HCT116 (cell line): Measurements from ENCODE around the gene SYT9. TPM values are rescaled to one million over a fixed set of nuclear protein-coding genes. Genes with fewer than 3 reads are reported as not detected.

Source experiments
- ATAC-seq: fragments of 200-7000 bp; cut with Tn5 transposase; 2 replicates; pipeline ENCODE4 v1.9.1; 2020; ENCODE audit warnings: mild to moderate bottlenecking, moderate library complexity
- BruUV-seq: library from RNA; stranded (reverse); fragments of 400-500 nt; replicated peaks from 2 replicates; lab custom pipeline; 2021; lab: Mats Ljungman, UMichigan
- CTCF ChIA-PET: fragments of 300-600 bp; sonication (Branson Sonifier 250); formaldehyde crosslinking; loops from one replicate; lab custom pipeline; 2021; ENCODE audit warnings: antibody characterized with exemption; lab: Charles Lee
- POLR2A ChIA-PET: fragments of 300-600, 350-600 bp; sonication (Branson Sonifier 250); formaldehyde crosslinking; loops from one replicate; lab custom pipeline; 2021; ENCODE audit warnings: antibody characterized with exemption; lab: Charles Lee
- RAD21 ChIA-PET, 2 experiments: fragments of 300-600 bp; sonication (Branson Sonifier 250); formaldehyde crosslinking; loops; one replicate each; lab custom pipeline; 2023; ENCODE audit warnings: low total read pairs in 2 of 2; ENCODE audit not compliant: uncharacterized antibody in 2 of 2, unreplicated experiment in 2 of 2, low non-redundant PET in 1 of 2; lab: Charles Lee
- DNase-seq: peaks from one replicate; pipeline ENCODE4 v3.0.0-alpha.2; 2010; ENCODE audit warnings: low read depth, low spot score
- H2AFZ ChIP-seq: fragments of 200-600 bp; shearing (Covaris generic), sonication (generic); 2 replicates; pipeline ENCODE4 v1.6.1; 2017; ENCODE audit warnings: low read depth, mixed run types, mixed read lengths, antibody characterized with exemption, low read length; ENCODE audit not compliant: poor library complexity, severe bottlenecking
- H3K27ac ChIP-seq: 2 replicates; pipeline ENCODE4 v1.5.1; 2012; ENCODE audit warnings: low read depth, low read length
- H3K27me3 ChIP-seq: fragments of 200-600 bp; sonication (generic); 2 replicates; pipeline ENCODE4 v1.6.1; 2016; ENCODE audit warnings: mixed run types, low read length, mixed read lengths; ENCODE audit not compliant: insufficient read depth
- H3K36me3 ChIP-seq, 2 experiments: fragments of 200-500 bp in 1 of 2; fragments of 200-600 bp in 1 of 2; sonication (Bioruptor generic) in 1 of 2; sonication (generic) in 1 of 2; 2 replicates each; pipeline versions ENCODE4 v1.5.1 to v1.6.1; 2014 to 2016; ENCODE audit warnings: low read length in 2 of 2, inconsistent platforms in 1 of 2, mixed read lengths in 1 of 2, mixed run types in 1 of 2; ENCODE audit not compliant: insufficient read depth in 2 of 2, control insufficient read depth in 1 of 2
- H3K4me1 ChIP-seq, 2 experiments: fragments of 200-600 bp in 1 of 2; sonication (generic) in 1 of 2; 2 replicates each; pipeline versions ENCODE4 v1.5.1 to v1.6.1; 2012 to 2017; ENCODE audit warnings: low read length in 2 of 2, inconsistent platforms in 1 of 2, mild to moderate bottlenecking in 1 of 2, mixed read lengths in 1 of 2, mixed run types in 1 of 2, moderate library complexity in 1 of 2; ENCODE audit not compliant: insufficient read depth in 2 of 2, control insufficient read depth in 1 of 2
- H3K4me2 ChIP-seq: fragments of 200-600 bp; sonication (generic); 2 replicates; pipeline ENCODE4 v1.6.1; 2017; ENCODE audit warnings: mixed run types, low read length, mixed read lengths
- H3K4me3 ChIP-seq, 2 experiments: fragments of 200-600 bp in 1 of 2; sonication (generic) in 1 of 2; replicated peaks in 1 of 2; 2 replicates each; pipeline ENCODE4 v1.5.1; 2011 to 2016; ENCODE audit warnings: low read length in 2 of 2, control low read depth in 1 of 2, low read depth in 1 of 2, mild to moderate bottlenecking in 1 of 2, mixed read lengths in 1 of 2, mixed run types in 1 of 2
- H3K79me2 ChIP-seq: fragments of 200-600 bp; sonication (generic); 2 replicates; pipeline ENCODE4 v1.6.1; 2017; ENCODE audit warnings: mild to moderate bottlenecking, mixed run types, low read length, moderate library complexity, mixed read lengths; ENCODE audit not compliant: insufficient read depth
- H3K9ac ChIP-seq: fragments of 200-600 bp; sonication (generic); 2 replicates; pipeline ENCODE4 v1.6.1; 2016; ENCODE audit warnings: low read length, mixed read lengths
- H3K9me2 ChIP-seq: fragments of 200-600 bp; sonication (generic), shearing (Covaris generic); 2 replicates; pipeline ENCODE4 v1.6.1; 2017; ENCODE audit warnings: mixed run types, mild to moderate bottlenecking, moderate library complexity; ENCODE audit not compliant: insufficient read depth
- H3K9me3 ChIP-seq, 2 experiments: fragments of 200-500 bp in 1 of 2; fragments of 200-600 bp in 1 of 2; sonication (Bioruptor generic) in 1 of 2; sonication (generic) in 1 of 2; 2 replicates each; pipeline ENCODE4 v1.6.1; 2014 to 2017; ENCODE audit warnings: low read length in 2 of 2, mixed read lengths in 2 of 2, inconsistent platforms in 1 of 2, low read depth in 1 of 2, mild to moderate bottlenecking in 1 of 2, mixed run types in 1 of 2, moderate library complexity in 1 of 2; ENCODE audit not compliant: control insufficient read depth in 1 of 2, insufficient read depth in 1 of 2
- H4K20me1 ChIP-seq: fragments of 200-600 bp; sonication (generic), shearing (Covaris generic); 2 replicates; pipeline ENCODE4 v1.6.1; 2017; ENCODE audit warnings: mixed run types, mild to moderate bottlenecking, moderate library complexity; ENCODE audit not compliant: insufficient read depth
- CBX3 ChIP-seq: IDR thresholded peaks from 2 replicates; pipeline ENCODE4 v1.6.1; 2012; ENCODE audit warnings: low read depth
- CEBPB ChIP-seq: IDR thresholded peaks from 2 replicates; pipeline ENCODE4 v1.6.1; 2012; ENCODE audit warnings: low read depth
- EGR1 ChIP-seq: IDR thresholded peaks from 2 replicates; pipeline ENCODE4 v1.6.1; 2012; ENCODE audit warnings: low read depth
- ELF1 ChIP-seq: IDR thresholded peaks from 2 replicates; pipeline ENCODE4 v1.6.1; 2012; ENCODE audit warnings: low read depth, borderline replicate concordance
- EZH2 ChIP-seq: fragments of 200-600 bp; sonication (generic); IDR thresholded peaks from 2 replicates; pipeline ENCODE4 v1.6.1; 2017; ENCODE audit warnings: antibody characterized with exemption, mixed run types
- EZH2phosphoT487 ChIP-seq: fragments of 200-600 bp; IDR thresholded peaks from 2 replicates; pipeline ENCODE4 v1.6.1; 2018; ENCODE audit warnings: antibody characterized with exemption, borderline replicate concordance
- JUND ChIP-seq: IDR thresholded peaks from 2 replicates; pipeline ENCODE4 v1.6.1; 2012
- POLR2A ChIP-seq: IDR thresholded peaks from 2 replicates; pipeline ENCODE4 v1.7.0; 2011; ENCODE audit warnings: borderline replicate concordance; ENCODE audit not compliant: insufficient read depth, insufficient read length; ENCODE audit errors: extremely low read depth
- POLR2AphosphoS5 ChIP-seq: IDR thresholded peaks from 2 replicates; pipeline ENCODE4 v1.6.1; 2011; ENCODE audit warnings: mild to moderate bottlenecking, low read depth, low read length, moderate library complexity
- REST ChIP-seq: IDR thresholded peaks from 2 replicates; pipeline ENCODE4 v1.6.1; 2012; ENCODE audit warnings: low read depth
- SP1 ChIP-seq: IDR thresholded peaks from 2 replicates; pipeline ENCODE4 v1.6.1; 2012; ENCODE audit warnings: low read depth
- SRF ChIP-seq: IDR thresholded peaks from 2 replicates; pipeline ENCODE4 v1.6.1; 2012; ENCODE audit warnings: low read depth
- YY1 ChIP-seq: IDR thresholded peaks from 2 replicates; pipeline ENCODE4 v1.6.1; 2011; ENCODE audit warnings: low read length, low read depth, moderate library complexity, mild to moderate bottlenecking; ENCODE audit not compliant: insufficient replicate concordance; ENCODE audit errors: extremely low read depth
- ZFX ChIP-seq: fragments of 450-650 bp; IDR thresholded peaks from 2 replicates; pipeline ENCODE4 v1.6.1; 2017
- ZNF274 ChIP-seq: fragments of 200-500 bp; sonication (Bioruptor generic); IDR thresholded peaks from 2 replicates; pipeline ENCODE4 v1.6.1; 2014; ENCODE audit warnings: mild to moderate bottlenecking, low read depth, low read length, inconsistent platforms
- intact Hi-C: fragments of 100-400 bp; cut with micrococcal nuclease; formaldehyde crosslinking; loops from 2 replicates; pipeline ENCODE4 v1.10.0; 2022
- total RNA-seq: library from RNA; stranded (reverse); gene quantifications from one replicate; pipeline ENCODE4 v1.2.1, GENCODE V29; 2021; ENCODE audit not compliant: unreplicated experiment
- TF ChIP-seq, protein P1 (sequence below), 3 experiments: fragments of 200-600 bp in 1 of 3; sonication (generic) in 1 of 3; IDR thresholded peaks in 2 of 3; conservative IDR thresholded peaks in 1 of 3; 2 replicates each; pipeline ENCODE4 v1.5.1; 2012 to 2017; ENCODE audit warnings: low read depth in 2 of 3, low read length in 2 of 3, antibody characterized with exemption in 1 of 3, borderline replicate concordance in 1 of 3, control low read depth in 1 of 3, mild to moderate bottlenecking in 1 of 3, mixed read lengths in 1 of 3, mixed run types in 1 of 3, moderate library complexity in 1 of 3; ENCODE audit not compliant: insufficient read depth in 1 of 3
- TF ChIP-seq, protein P2 (sequence below): IDR thresholded peaks from 2 replicates; pipeline ENCODE4 v1.6.1; 2012
- TF ChIP-seq, protein P3 (sequence below): IDR thresholded peaks from 2 replicates; pipeline ENCODE4 v1.6.1; 2011; ENCODE audit warnings: mild to moderate bottlenecking, low read length, moderate library complexity; ENCODE audit not compliant: insufficient replicate concordance; ENCODE audit errors: extremely low read depth

Gene SYT9
- total RNA-seq, 1 experiment from 2014 or later, result not detected

GRCh38 chr11:7220636-7221035 lies 31.1 kb upstream of the SYT9 start:
- H3K4me2 ChIP-seq, result no peak overlapping the region
- no peaks in the 10 kb centered on the region for H3K9me3 ChIP-seq
- no TSS peak for BruUV-seq
- DNase-seq, result no peak
- peaks cover 26% of the 10 kb centered on the region for H3K27me3 ChIP-seq
- ATAC-seq, result no peak
- no peak for TF ChIP-seq EZH2phosphoT487
- no peak for TF ChIP-seq JUND
- TF ChIP-seq POLR2AphosphoS5, result no peak
- TF ChIP-seq CBX3, result no peak
- no peak for TF ChIP-seq REST
- TF ChIP-seq, protein P1, sequence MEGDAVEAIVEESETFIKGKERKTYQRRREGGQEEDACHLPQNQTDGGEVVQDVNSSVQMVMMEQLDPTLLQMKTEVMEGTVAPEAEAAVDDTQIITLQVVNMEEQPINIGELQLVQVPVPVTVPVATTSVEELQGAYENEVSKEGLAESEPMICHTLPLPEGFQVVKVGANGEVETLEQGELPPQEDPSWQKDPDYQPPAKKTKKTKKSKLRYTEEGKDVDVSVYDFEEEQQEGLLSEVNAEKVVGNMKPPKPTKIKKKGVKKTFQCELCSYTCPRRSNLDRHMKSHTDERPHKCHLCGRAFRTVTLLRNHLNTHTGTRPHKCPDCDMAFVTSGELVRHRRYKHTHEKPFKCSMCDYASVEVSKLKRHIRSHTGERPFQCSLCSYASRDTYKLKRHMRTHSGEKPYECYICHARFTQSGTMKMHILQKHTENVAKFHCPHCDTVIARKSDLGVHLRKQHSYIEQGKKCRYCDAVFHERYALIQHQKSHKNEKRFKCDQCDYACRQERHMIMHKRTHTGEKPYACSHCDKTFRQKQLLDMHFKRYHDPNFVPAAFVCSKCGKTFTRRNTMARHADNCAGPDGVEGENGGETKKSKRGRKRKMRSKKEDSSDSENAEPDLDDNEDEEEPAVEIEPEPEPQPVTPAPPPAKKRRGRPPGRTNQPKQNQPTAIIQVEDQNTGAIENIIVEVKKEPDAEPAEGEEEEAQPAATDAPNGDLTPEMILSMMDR (IDR thresholded peaks at IDR 0.05 in 2 of 3, conservative IDR thresholded peaks at IDR 0.05 in 1 of 3; ENCODE audit: borderline replicate concordance in 1 of 3, insufficient read depth in 1 of 3, low read depth in 2 of 3, low read length in 2 of 3), result no peak
- TF ChIP-seq, protein P2, sequence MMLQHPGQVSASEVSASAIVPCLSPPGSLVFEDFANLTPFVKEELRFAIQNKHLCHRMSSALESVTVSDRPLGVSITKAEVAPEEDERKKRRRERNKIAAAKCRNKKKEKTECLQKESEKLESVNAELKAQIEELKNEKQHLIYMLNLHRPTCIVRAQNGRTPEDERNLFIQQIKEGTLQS, result no peak
- no peak for TF ChIP-seq SP1
- no peak for TF ChIP-seq POLR2A
- no peak for TF ChIP-seq YY1
- TF ChIP-seq ELF1, result no peak
- TF ChIP-seq, protein P3, sequence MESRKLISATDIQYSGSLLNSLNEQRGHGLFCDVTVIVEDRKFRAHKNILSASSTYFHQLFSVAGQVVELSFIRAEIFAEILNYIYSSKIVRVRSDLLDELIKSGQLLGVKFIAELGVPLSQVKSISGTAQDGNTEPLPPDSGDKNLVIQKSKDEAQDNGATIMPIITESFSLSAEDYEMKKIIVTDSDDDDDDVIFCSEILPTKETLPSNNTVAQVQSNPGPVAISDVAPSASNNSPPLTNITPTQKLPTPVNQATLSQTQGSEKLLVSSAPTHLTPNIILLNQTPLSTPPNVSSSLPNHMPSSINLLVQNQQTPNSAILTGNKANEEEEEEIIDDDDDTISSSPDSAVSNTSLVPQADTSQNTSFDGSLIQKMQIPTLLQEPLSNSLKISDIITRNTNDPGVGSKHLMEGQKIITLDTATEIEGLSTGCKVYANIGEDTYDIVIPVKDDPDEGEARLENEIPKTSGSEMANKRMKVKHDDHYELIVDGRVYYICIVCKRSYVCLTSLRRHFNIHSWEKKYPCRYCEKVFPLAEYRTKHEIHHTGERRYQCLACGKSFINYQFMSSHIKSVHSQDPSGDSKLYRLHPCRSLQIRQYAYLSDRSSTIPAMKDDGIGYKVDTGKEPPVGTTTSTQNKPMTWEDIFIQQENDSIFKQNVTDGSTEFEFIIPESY, result no peak
- TF ChIP-seq CEBPB, result no peak
- no peak for TF ChIP-seq EZH2
- TF ChIP-seq SRF, result no peak
- TF ChIP-seq ZFX, result no peak
- TF ChIP-seq ZNF274, result no peak
- TF ChIP-seq EGR1, result no peak
- H3K79me2 ChIP-seq, result no peaks in the 10 kb centered on the region
- H3K4me1 ChIP-seq, result no peaks in the 10 kb centered on the region
- intact Hi-C loops, result no loop called here
- H3K9ac ChIP-seq, result no peak overlapping the region
- CTCF ChIA-PET, result no interaction called here
- H4K20me1 ChIP-seq, result no peaks in the 10 kb centered on the region
- H3K4me3 ChIP-seq, result no peak overlapping the region
- RAD21 ChIA-PET, result no interaction called here
- H2AFZ ChIP-seq, result no peak overlapping the region
- H3K27ac ChIP-seq, result no peak overlapping the region
- no peaks in the 10 kb centered on the region for H3K9me2 ChIP-seq
- H3K36me3 ChIP-seq, result no peaks in the 10 kb centered on the region
- POLR2A ChIA-PET, result no interaction called here
